SK-N-SH (cell line): Measurements from ENCODE around the gene CHMP4A. TPM values are rescaled to one million over a fixed set of nuclear protein-coding genes. Genes with fewer than 3 reads are reported as not detected.

Experiments used
- CTCF ChIA-PET: fragments of 300-600, 350-600 bp; formaldehyde crosslinking; extraction: SDS; loops from one replicate; lab custom pipeline; 2021; lab: Yijun Ruan, JAX
- POLR2A ChIA-PET: fragments of 350-600 bp; sonication (Branson Sonifier 250); formaldehyde crosslinking; extraction: SDS; loops from one replicate; lab custom pipeline; 2020; ENCODE audit warnings: antibody characterized with exemption, inconsistent platforms; lab: Yijun Ruan, JAX
- DNase-seq: peaks from one replicate; pipeline ENCODE4 v3.0.0; 2012
- H2AFZ ChIP-seq: fragments of 200-600 bp; sonication (generic); 2 replicates; pipeline ENCODE4 v1.8.1; 2016; ENCODE audit warnings: antibody characterized with exemption, mild to moderate bottlenecking, low read depth
- H3F3A ChIP-seq: fragments of 200-600 bp; sonication (generic); replicated peaks from 2 replicates; pipeline ENCODE3; 2016; ENCODE audit warnings: antibody characterized with exemption, mild to moderate bottlenecking; ENCODE audit not compliant: insufficient read depth
- H3K27ac ChIP-seq, 2 experiments: fragments of 200-500 bp in 1 of 2; fragments of 200-600 bp in 1 of 2; sonication (Bioruptor generic) in 1 of 2; sonication (generic), shearing (Covaris generic) in 1 of 2; 2 replicates each; pipeline versions ENCODE4 v1.5.1 to v1.6.1; 2014 to 2016; ENCODE audit warnings: low read depth in 2 of 2, inconsistent platforms in 1 of 2, low read length in 1 of 2, mild to moderate bottlenecking in 1 of 2, mixed read lengths in 1 of 2
- H3K27me3 ChIP-seq: fragments of 200-600 bp; sonication (generic), shearing (Covaris generic); 2 replicates; pipeline ENCODE4 v1.6.1; 2016; ENCODE audit warnings: mixed run types; ENCODE audit not compliant: insufficient read depth
- H3K36me3 ChIP-seq, 2 experiments: fragments of 200-500 bp in 1 of 2; fragments of 200-600 bp in 1 of 2; sonication (Bioruptor generic) in 1 of 2; sonication (generic) in 1 of 2; replicated peaks in 1 of 2; 2 replicates each; pipeline versions ENCODE3 to v1.5.1; 2014 to 2016; ENCODE audit warnings: low read length in 1 of 2, mild to moderate bottlenecking in 1 of 2; ENCODE audit not compliant: insufficient read depth in 2 of 2, control insufficient read depth in 1 of 2
- H3K4me1 ChIP-seq, 2 experiments: fragments of 200-500 bp in 1 of 2; fragments of 200-600 bp in 1 of 2; sonication (Bioruptor generic) in 1 of 2; sonication (generic), shearing (Covaris generic) in 1 of 2; 2 replicates each; pipeline versions ENCODE4 v1.5.1 to v1.6.1; 2014 to 2016; ENCODE audit warnings: low read depth in 1 of 2, low read length in 1 of 2, mixed run types in 1 of 2; ENCODE audit not compliant: insufficient read depth in 2 of 2, control insufficient read depth in 1 of 2
- H3K4me2 ChIP-seq: fragments of 200-600 bp; sonication (generic), shearing (Covaris generic); 2 replicates; pipeline ENCODE4 v1.6.1; 2017; ENCODE audit warnings: mixed run types
- H3K4me3 ChIP-seq, 2 experiments: fragments of 200-500 bp in 1 of 2; fragments of 200-600 bp in 1 of 2; sonication (Bioruptor generic) in 1 of 2; sonication (generic), shearing (Covaris generic) in 1 of 2; 2 replicates each; pipeline versions ENCODE4 v1.5.1 to v1.8.1; 2014 to 2016; ENCODE audit warnings: low read depth in 2 of 2, inconsistent platforms in 1 of 2, low read length in 1 of 2, mild to moderate bottlenecking in 1 of 2, mixed read lengths in 1 of 2, moderate library complexity in 1 of 2
- H3K79me2 ChIP-seq: fragments of 200-600 bp; sonication (generic); 2 replicates; pipeline ENCODE4 v1.8.1; 2017; ENCODE audit warnings: mild to moderate bottlenecking; ENCODE audit not compliant: insufficient read depth
- H3K9ac ChIP-seq: fragments of 200-600 bp; sonication (generic); 2 replicates; pipeline ENCODE4 v1.6.1; 2017; ENCODE audit warnings: mixed run types
- H3K9me2 ChIP-seq: fragments of 200-600 bp; sonication (generic); 2 replicates; pipeline ENCODE4 v1.6.1; 2017; ENCODE audit warnings: mixed run types
- H3K9me3 ChIP-seq: fragments of 200-600 bp; sonication (generic); 2 replicates; pipeline ENCODE4 v1.6.1; 2017; ENCODE audit warnings: mixed run types, mild to moderate bottlenecking, moderate library complexity
- H4K20me1 ChIP-seq: fragments of 200-600 bp; sonication (generic); 2 replicates; pipeline ENCODE4 v1.6.1; 2017; ENCODE audit warnings: mild to moderate bottlenecking, mixed run types; ENCODE audit not compliant: insufficient read depth
- CHD2 ChIP-seq: fragments of 150-350 bp; IDR thresholded peaks from 2 replicates; pipeline ENCODE4 v1.6.1; 2018; ENCODE audit warnings: low read length; ENCODE audit not compliant: partially characterized antibody
- EP300 ChIP-seq, 2 experiments: IDR thresholded peaks; 2 replicates each; pipeline versions ENCODE4 v1.4.0 to v1.6.1; 2012; ENCODE audit warnings: borderline replicate concordance in 1 of 2, low read depth in 1 of 2, low read length in 1 of 2
- FOXJ3 ChIP-seq: sonication (generic); formaldehyde crosslinking; IDR thresholded peaks from 2 replicates; pipeline ENCODE4 v1.5.1; 2020; ENCODE audit warnings: mild to moderate bottlenecking, missing genetic modification reagents
- GABPA ChIP-seq: IDR thresholded peaks from 2 replicates; pipeline ENCODE4 v1.4.0; 2012; ENCODE audit warnings: low read depth, mild to moderate bottlenecking
- JUND ChIP-seq: IDR thresholded peaks from 2 replicates; pipeline ENCODE4 v1.4.0; 2012
- MAX ChIP-seq: IDR thresholded peaks from 2 replicates; pipeline ENCODE4 v1.4.0; 2012; ENCODE audit warnings: low read depth
- POLR2AphosphoS5 ChIP-seq: IDR thresholded peaks from 2 replicates; pipeline ENCODE4 v1.6.1; 2012; ENCODE audit warnings: low read depth, low read length
- REST ChIP-seq: IDR thresholded peaks from 2 replicates; pipeline ENCODE4 v1.6.1; 2012; ENCODE audit warnings: mild to moderate bottlenecking, low read depth, low read length, moderate library complexity
- RFX5 ChIP-seq: IDR thresholded peaks from 2 replicates; pipeline ENCODE4 v1.6.1; 2012; ENCODE audit warnings: mild to moderate bottlenecking, improper control_type of control experiment, low read length
- SIN3A ChIP-seq: IDR thresholded peaks from 2 replicates; pipeline ENCODE4 v1.6.1; 2012; ENCODE audit warnings: low read depth, mild to moderate bottlenecking, low read length, moderate library complexity, borderline replicate concordance
- TCF12 ChIP-seq: IDR thresholded peaks from 2 replicates; pipeline ENCODE4 v1.4.0; 2012
- USF1 ChIP-seq: IDR thresholded peaks from 2 replicates; pipeline ENCODE4 v1.4.0; 2012; ENCODE audit warnings: low read depth, borderline replicate concordance
- ZBTB33 ChIP-seq: IDR thresholded peaks from 2 replicates; pipeline ENCODE4 v1.4.0; 2012; ENCODE audit warnings: low read depth, borderline replicate concordance
- WGBS: methylation state at CpG from one replicate; pipeline ENCODE4 v1.1.6; 2017; ENCODE audit warnings: low lambda C conversion rate; 5-methylcytosine and 5-hydroxymethylcytosine counted together
- polyA plus RNA-seq, 3 experiments: library from polyadenylated mRNA; depleted of rRNA; stranded (reverse); fragments of >200 nt; gene quantifications; 2 replicates each; pipeline ENCODE4 v1.2.3, GENCODE V29; 2012

Gene CHMP4A
- polyA plus RNA-seq, 1 of the 3 experiments (the other 2 are of a cell fraction): 92.4 TPM

GRCh38 chr14:24179961-24180796, 33.1 kb downstream of the CHMP4A start:
- Histone ChIP-seq H3K79me2 (no peaks in the 10 kb centered on the region), H3K9ac (no peak overlapping the region), H3K9me3 (no peaks in the 10 kb centered on the region), H3K4me3 (no peak overlapping the region), H2AFZ (no peak overlapping the region), H3K4me2 (no peak overlapping the region), H3K36me3 (peaks cover 8 to 82% of the 10 kb centered on the region in 2 experiments), H3K9me2 (no peaks in the 10 kb centered on the region), H3F3A (peaks cover 11% of the 10 kb centered on the region), H3K27ac (peak overlapping the region; percentile 8 to 16; a peak in 2 of 4 replicates), H3K27me3 (no peaks in the 10 kb centered on the region), H3K4me1 (peaks cover 0 to 12% of the 10 kb centered on the region in 2 experiments; a peak in 2 of 4 replicates), H4K20me1 (no peaks in the 10 kb centered on the region)
- CTCF ChIA-PET: interaction anchor here (0.9 to 2.4 kb wide), 3 partner anchors 19 to 72 kb away, joined by 3 to 11 read pairs (median 5); partner anchors contain the start of gene IRF9
- 79% methylated on average over 8 of the region's 18 CpGs for WGBS
- DNase-seq: no peak
- POLR2A ChIA-PET: interaction anchor here (0.6 to 3.3 kb wide), 5 partner anchors 8 to 20 kb away, joined by 4 to 21 read pairs (median 10); partner anchors contain the start of genes IPO4, IRF9, REC8 and TM9SF1
- TF ChIP-seq CHD2 (no peak), TCF12 (peak; percentile 9; the same call in 1 of the 2 replicates)

- no peaks in the 10 kb centered on the region for H3K9me3 ChIP-seq
- peaks cover 0 to 12% of the 10 kb centered on the region in 2 experiments; a peak in 2 of 4 replicates for H3K4me1 ChIP-seq
- WGBS: 94% methylated on average over 6 of the region's 14 CpGs
- ChIA-PET POLR2A (interaction anchor here (1.1 to 3.3 kb wide), 4 partner anchors 9 to 19 kb away, joined by 5 to 14 read pairs (median 8); partner anchors contain the start of genes IPO4, IRF9 and TM9SF1), CTCF (interaction anchor here (1.7 to 2.4 kb wide), 3 partner anchors 18 to 71 kb away, joined by 5 to 11 read pairs (median 11); partner anchors contain the start of gene IRF9)
- no peak overlapping the region for H2AFZ ChIP-seq
- no peaks in the 10 kb centered on the region for H4K20me1 ChIP-seq
- peaks cover 11% of the 10 kb centered on the region for H3F3A ChIP-seq
- peaks cover 8 to 75% of the 10 kb centered on the region in 2 experiments for H3K36me3 ChIP-seq
- no peak for DNase-seq
- no peaks in the 10 kb centered on the region for H3K9me2 ChIP-seq
- H3K9ac ChIP-seq: no peak overlapping the region
- H3K4me2 ChIP-seq: no peak overlapping the region
- H3K79me2 ChIP-seq: no peaks in the 10 kb centered on the region
- no peaks in the 10 kb centered on the region for H3K27me3 ChIP-seq
- H3K4me3 ChIP-seq: no peak overlapping the region
- TF ChIP-seq FOXJ3 (CRISPR knock-in tag): no peak
- no peak for TF ChIP-seq TCF12
- TF ChIP-seq EP300 (IDR thresholded peaks at IDR 0.05; ENCODE audit: borderline replicate concordance in 1 of 2, low read depth in 1 of 2, low read length in 1 of 2): no peak
- no peak for TF ChIP-seq REST
- no peak for TF ChIP-seq JUND
- TF ChIP-seq GABPA: no peak
- no peak for TF ChIP-seq ZBTB33
- TF ChIP-seq RFX5: no peak
- TF ChIP-seq POLR2AphosphoS5: no peak
- TF ChIP-seq USF1: no peak
- no peak for TF ChIP-seq SIN3A
- TF ChIP-seq MAX: no peak
- peak overlapping the region in 1 of 2 experiments; percentile 8; a peak in 1 of 4 replicates for H3K27ac ChIP-seq
Observed at GRCh38 chr14:24179294-24179960, 33.9 kb downstream of the CHMP4A start.
